ENCODE measurements around the gene PTPRT. TPM values are rescaled to one million over a fixed set of nuclear protein-coding genes. Genes with fewer than 3 reads are reported as not detected.

The PTPRT gene
- total and polyA plus RNA-seq, 2 experiments from 2014 or later: not detected

- no peak for TF ChIP-seq REST (IDR thresholded peaks at IDR 0.05; ENCODE audit: unreplicated experiment)
Observed at GRCh38 chr20:42067596-42067995, 1122.1 kb downstream of the PTPRT start (continued).

GRCh38 chr20:42067174-42067573 lies 1122.5 kb downstream of the PTPRT start:
- ATAC-seq (no peak), DNase-seq (ENCODE audit: low spot score) (no peak)
- Histone ChIP-seq H3K79me2 (replicated peaks; ENCODE audit: insufficient read depth) (no peaks in the 10 kb centered on the region), H3F3A (replicated peaks; ENCODE audit: low read depth) (no peaks in the 10 kb centered on the region), H3K4me2 (no peak overlapping the region), H3K4me3 (no peak overlapping the region), H3K36me3 (ENCODE audit: insufficient read depth) (peaks cover 7% of the 10 kb centered on the region; the same call in 1 of the 2 replicates), H3K9me2 (ENCODE audit: insufficient read depth) (no peaks in the 10 kb centered on the region), H4K20me1 (replicated peaks; ENCODE audit: insufficient read depth) (no peaks in the 10 kb centered on the region), H3K27me3 (ENCODE audit: insufficient read depth) (no peaks in the 10 kb centered on the region), H3K27ac (ENCODE audit: low read depth) (no peak overlapping the region), H3K4me1 (ENCODE audit: insufficient read depth) (no peaks in the 10 kb centered on the region), H2AFZ (no peak overlapping the region)
- Mint-ChIP-seq H3K27me3 (ENCODE audit: insufficient read depth, low read depth, poor library complexity) (peaks cover 2% of the 10 kb centered on the region), H3K27ac (no peak overlapping the region), H3K9me3 (peaks cover 90% of the 10 kb centered on the region), H3K4me3 (no peak overlapping the region), H3K4me1 (no peaks in the 10 kb centered on the region), H3K36me3 (ENCODE audit: low read depth) (peaks cover 21% of the 10 kb centered on the region; the same call in 2 of the 3 replicates)
- TF ChIP-seq NANOG (IDR thresholded peaks at IDR 0.05; ENCODE audit: borderline replicate concordance): no peak
- no peak for TF ChIP-seq ZNF114 (CRISPR knock-in tag; IDR thresholded peaks at IDR 0.05)
- TF ChIP-seq ETS1 (IDR thresholded peaks at IDR 0.05): no peak
- no peak for TF ChIP-seq REST (IDR thresholded peaks at IDR 0.05; ENCODE audit: unreplicated experiment)
- no peak for TF ChIP-seq CREB1 (CRISPR knock-in tag; IDR thresholded peaks at IDR 0.05; ENCODE audit: low read depth)
- no peak for TF ChIP-seq JUNB (IDR thresholded peaks at IDR 0.05; ENCODE audit: unreplicated experiment)
- TF ChIP-seq STAT1 (IDR thresholded peaks at IDR 0.05; ENCODE audit: unreplicated experiment): no peak
- TF ChIP-seq EZH2phosphoT487 (IDR thresholded peaks at IDR 0.05; ENCODE audit: unreplicated experiment): no peak
- no peak for TF ChIP-seq POLR2AphosphoS5 (IDR thresholded peaks at IDR 0.05; ENCODE audit: low read depth)
- no peak for TF ChIP-seq EZH2 (IDR thresholded peaks at IDR 0.05; ENCODE audit: low read depth, unreplicated experiment)
- no peak for TF ChIP-seq ZNF331 (CRISPR knock-in tag; IDR thresholded peaks at IDR 0.05; ENCODE audit: low read depth)
